Raji (cell line): ENCODE measurements around the gene AFAP1L1.

Experiments used
- POLR2A ChIP-seq: IDR thresholded peaks from 2 replicates; pipeline ENCODE4 v1.6.1; 2011; ENCODE audit warnings: low read depth, low read length, control low read depth; ENCODE audit not compliant: insufficient read depth

Gene AFAP1L1

DNA sequence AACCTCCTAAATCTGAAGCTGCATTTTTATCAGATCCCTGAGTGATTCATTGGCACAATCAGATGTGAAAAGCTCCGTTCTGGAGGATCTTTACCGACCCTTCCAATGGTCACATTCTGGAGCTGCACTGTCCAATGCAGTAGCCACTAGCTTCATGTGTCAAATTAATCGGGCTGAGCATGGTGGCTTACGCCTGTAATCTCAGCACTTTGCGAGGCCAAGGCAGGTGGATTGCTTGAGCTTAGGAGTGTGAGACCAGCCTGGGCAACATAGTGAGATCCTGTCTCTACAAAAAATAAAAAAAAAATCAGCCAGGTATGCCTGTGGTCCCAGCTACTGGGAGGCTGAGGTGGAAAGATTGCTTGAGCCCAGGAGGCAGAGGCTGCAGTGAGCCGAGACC is 103.8 kb downstream of the AFAP1L1 start:
- no peak for TF ChIP-seq POLR2A

DNA sequence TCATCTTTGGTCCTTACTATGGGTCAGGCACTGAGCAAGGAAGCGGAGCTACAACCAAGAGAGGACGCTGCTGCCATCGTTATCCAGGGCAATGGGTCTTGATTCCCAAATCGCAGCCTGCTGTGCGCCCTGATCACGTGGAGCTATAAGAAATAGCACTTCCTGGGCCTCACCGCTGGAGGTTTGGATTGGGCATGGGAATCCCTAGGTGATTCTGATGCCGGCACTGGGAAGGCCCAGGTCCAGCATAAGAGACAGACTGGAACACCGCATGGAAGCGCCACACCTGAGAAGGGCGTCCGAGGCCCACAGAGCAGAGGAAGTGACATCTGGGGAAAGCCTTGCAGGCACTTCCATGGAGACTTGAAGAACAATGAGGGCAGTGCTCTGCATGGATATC is 104.4 kb downstream of the AFAP1L1 start:
- no peak for TF ChIP-seq POLR2A

DNA sequence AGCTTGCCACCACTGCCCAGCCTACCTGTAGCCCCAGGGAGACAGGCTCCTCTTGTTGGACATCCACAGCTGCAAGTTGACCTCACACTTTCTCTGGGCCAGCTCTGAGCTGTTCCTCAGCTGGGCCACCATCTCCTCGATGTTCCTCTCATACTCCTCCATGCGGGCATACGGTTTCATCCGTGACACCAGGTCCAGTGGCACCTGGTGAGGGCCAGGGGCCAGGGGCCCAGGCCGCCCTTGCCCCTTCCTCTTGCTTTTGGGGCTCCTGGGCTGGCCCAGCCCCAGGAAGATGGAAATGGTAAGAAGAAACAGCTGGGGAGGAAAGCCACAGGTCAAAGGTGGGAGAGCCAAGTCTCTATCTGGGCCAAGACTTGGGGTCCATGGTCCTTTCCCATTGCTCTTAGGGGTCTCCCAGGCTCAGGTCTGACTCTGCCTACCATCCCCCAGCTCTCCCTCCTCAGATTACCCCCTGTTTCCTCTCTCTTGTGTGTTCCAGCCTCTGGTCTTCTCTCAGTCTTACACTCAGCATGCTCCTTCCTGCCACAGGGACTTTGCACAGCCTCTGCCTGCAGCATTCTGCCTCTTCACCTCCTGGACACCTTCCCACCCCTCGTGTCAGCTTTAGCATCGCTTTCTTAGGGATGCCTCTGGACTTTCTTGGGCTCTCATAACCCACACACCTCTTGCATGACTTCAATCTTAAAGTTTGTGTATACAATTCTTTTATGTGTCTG is 105.2 kb downstream of the AFAP1L1 start:
- TF ChIP-seq POLR2A, result no peak

DNA sequence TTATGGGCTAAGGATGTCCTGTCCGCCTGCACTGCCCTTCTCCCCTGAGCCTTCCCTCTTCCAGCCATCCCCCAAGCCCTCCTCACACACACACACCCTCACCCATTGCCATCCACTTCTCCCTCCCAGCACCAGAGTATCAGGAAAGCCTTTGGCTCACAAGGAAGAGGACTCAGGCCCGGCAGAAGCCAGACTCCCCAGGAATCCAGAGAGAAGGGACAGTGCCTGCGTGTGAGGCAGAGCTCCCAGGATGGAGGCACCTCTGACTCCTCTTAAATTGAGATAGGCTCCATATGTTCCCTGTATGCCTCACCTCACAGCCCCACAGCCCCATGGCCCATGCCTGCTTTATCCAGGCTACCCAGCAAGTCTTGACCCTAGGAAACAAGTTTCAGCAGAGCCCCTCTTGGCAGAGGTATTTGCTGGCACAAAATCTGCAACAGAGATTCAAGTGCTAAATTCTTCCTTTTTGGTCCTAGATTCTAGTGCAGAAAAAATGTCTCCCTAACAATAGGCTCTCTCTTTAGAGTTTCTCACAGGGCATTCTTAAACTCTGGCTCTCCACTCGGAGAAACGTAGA is 106.7 kb downstream of the AFAP1L1 start:
- no peak for TF ChIP-seq POLR2A

DNA sequence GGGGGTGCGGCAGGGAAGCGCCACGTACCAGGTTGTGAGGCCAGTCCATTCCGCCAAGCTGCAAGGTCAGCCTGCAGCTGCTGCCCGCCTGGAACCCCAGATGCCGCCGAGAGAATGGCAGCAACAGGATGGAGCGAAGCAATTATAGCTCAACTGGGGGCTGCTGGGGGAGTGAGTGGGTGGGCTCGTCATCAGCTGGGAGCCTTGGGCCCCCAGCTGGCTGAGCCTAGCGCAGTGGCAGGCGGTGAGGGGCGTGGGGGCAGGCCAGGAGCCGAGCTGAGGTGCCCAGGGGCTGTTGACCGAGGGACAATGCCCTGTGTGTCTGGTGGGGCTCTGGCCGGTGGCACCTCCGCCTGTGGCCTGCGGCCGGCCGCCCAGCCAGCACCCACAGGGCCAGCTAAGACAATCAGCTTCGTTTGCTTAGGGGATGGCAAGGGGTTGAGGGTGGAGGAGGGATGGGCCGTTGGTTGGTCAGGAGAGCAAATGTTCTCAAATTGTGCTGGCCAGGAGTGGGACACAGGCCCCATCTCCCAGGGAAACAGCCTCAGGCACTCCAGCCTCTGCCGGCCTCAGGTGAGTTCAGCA is 107.6 kb downstream of the AFAP1L1 start, which contains the start of gene IL17B:
TSS of gene IL17B (minus strand) at position 116 of the 585 bp plus-strand sequence. CDS start at position 49, 67 bp downstream.
- no peak for TF ChIP-seq POLR2A

DNA sequence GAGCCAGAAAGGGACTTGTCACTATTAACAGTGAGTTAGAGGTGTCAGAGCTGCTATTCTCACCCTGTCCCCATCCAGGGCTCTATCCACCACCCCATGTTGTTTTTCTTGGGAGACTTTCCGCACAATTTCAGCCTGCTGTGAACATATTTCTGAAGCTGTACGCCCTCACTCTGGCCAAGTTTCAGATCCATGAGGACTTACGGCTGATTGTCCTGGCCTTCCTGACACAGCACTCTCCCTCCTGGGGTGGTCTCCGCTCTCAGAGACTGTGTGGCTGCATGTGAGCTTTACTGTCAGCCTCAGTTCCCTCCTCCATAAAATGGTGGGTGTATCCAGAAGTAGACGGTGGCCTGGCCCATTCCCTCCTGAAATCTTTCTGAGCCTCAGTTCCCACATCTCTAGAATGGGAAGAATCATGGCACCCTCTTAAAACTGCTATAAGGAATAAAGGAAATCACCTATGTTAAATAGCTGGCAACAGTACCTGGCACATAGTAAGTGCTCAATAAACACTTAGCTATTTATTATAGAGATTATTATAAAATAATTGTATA is 108.2 kb downstream of the AFAP1L1 start:
- no peak for TF ChIP-seq POLR2A

DNA sequence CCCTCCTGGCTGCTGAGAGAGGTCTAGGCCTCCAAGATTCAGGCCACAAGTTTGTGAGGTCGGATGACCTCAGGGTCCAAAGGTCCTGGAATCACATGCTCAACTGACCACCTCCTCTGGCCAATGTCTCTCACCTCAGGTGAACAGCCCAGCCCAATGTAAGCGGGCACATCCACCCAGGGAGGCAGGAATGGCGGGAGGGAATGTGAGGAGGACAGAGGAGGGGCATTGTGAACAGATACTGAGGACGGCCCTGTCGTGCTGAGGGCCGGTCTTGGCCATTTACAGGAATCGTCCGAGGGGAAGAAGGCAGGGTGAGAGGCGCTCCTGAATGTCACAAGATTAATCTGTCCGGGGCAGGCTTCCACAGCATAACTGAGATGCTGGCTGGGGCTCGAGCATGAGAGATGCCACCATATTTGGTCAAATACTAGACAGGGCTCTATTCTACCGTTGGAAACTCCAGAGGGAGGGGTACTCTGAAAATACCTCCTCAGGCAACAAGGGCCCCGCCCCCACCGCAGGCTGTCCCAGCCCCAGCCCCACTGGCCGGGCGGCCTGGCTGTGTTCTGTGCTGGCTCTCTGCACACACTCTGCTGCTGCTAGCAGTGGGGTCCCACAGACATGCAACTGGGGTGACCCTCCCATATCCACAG is 108.9 kb downstream of the AFAP1L1 start:
- no peak for TF ChIP-seq POLR2A

DNA sequence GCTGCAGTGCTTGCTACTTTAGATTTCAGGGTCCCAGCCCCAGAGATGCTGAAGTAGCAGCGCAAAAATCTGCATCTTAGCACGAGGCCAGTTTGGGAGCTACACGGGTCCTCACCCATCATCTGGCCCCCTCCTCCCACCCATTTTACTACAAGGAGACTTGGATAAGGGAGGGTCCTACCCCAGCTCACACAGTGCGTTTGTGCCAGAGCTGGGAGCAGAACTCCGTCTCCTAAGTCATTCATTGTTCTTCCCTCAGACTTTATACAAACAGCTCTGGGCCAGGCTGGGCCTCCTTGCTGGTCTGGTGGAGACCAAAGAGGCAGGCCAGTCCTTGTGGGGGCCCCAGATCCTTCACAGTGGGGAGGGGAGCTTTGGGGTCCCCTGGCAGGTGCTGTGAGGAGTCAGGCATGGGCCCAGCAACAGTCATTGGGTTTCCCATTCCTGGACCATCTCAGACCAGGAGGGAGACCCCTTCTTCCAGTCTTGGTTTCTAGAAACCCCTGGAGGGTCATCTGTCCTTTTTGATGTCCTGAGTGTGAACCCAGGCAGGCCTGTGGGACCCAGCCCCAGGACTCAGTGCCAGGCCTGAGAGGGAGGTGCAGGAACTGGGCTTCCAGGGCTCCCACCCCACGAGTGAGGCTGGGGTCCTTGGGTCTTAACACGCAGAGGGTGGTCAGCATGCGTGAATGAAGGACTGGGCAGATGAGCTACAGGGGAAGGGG is 109.8 kb downstream of the AFAP1L1 start:
- TF ChIP-seq POLR2A, result no peak

DNA sequence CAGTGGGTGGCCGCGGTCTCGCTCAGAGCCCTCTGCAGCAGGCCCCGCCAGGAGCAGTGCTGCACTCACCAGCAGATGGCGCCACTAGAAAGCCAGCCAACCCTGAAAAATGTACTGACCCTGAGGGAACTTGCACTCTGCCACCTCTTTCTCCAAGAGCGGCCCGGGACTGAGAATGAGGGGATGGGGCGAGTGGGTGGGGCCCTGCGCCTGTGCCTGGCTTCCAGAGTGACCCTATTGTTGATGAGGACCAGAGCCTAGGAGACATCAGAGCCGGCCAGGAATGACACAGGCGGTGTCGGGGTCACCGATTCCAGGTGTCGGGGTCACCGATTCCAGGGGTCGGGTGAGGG is 110.3 kb downstream of the AFAP1L1 start:
- TF ChIP-seq POLR2A, result no peak

DNA sequence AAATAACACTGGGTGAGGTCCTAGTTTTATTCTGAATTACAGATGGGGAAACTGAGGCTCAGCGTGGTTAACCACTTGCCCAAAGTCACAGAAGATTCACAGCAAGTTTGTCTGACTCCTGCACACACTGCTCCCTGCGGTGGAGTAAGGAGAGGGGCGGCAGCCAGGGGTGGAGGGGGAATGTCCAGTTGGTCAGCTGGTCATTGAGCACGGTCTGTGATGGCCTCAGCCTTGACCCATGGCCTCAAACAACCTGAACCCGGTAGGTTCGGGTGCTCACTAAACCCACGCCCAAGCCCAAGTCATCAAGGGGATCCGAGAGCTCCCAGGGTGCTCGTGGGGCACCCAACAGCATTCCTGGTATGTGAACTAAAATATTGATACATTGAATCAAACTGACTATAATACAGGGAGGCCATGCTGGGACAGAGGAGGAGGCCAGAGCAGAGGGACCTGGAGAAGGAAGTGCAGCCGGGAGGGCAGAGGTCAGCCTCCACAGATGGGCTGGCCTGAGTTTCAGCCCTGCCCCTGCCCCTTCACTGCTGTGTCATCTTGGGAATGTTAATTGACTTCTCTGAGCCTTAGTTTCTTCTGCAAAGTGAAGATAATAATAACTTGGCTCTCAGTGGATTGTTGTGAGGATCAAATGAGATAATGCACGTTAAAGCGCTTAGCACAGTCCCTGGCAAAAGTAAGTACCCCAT is 111.0 kb downstream of the AFAP1L1 start:
- TF ChIP-seq POLR2A, result no peak

DNA sequence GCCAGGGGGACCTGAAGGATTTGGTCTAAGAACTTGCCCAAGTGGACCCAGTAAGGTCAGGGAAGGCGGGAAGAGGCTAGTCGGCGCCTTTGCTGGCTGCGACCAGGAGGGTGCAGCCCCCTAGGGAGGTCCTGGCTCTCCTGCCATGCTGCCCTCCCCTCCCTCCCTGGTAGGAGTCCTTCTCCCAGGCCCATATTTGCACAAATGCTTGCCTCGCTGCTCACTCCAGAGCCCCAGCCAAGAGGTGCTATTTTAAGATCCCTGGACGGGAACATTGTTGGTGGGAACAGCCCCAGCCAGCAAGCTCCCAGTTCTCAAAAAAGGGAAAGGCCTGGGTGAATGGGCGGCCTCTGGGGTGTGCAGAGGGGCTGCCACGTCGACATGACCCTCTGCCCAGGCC is 111.7 kb downstream of the AFAP1L1 start:
- TF ChIP-seq POLR2A, result no peak

DNA sequence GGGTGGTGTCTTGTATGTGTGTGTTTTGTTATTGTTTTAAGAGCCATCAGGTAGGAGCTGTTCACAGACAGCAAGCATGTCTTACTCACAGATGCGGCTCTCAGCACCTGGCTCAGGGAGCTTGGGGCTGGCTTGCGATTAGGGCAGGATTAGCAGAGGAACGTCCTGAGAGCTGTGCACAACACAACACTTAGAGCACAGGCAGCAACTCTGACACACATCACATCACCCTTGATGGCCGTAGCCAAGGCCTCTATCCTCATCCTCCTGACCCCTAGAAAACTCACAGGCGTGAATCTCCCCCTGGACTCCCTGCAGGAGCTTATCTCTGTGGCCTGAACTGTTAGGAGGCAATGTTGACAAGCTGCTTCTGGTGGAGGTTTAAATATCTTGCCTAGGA is 114.5 kb downstream of the AFAP1L1 start:
- no peak for TF ChIP-seq POLR2A

DNA sequence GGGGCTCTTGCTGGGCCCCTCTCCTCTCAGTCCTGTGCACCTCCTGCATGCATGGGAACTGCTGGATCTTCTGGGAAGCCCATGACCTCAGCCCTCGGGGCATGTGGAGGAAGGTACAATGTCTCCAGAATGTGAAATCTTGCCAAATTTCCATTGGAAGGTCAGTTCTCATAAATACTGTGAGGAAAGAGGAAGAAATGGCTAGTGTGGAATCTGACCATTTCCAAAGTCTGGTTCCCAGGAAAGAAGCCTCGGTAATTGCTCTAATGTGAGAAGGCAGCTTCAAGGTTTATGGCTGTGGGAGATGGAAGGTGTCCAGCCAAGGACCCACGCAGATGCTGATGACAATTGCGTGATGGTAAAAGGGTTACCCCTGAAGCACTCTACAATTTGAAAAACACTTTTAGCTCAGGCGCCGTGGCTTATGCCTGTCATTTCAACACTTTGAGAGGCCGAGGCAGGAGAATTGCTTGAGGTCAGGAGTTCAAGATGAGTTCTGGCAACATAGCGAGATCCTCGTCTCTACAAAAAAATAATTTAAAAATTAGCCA is 115.5 kb downstream of the AFAP1L1 start:
- no peak for TF ChIP-seq POLR2A

DNA sequence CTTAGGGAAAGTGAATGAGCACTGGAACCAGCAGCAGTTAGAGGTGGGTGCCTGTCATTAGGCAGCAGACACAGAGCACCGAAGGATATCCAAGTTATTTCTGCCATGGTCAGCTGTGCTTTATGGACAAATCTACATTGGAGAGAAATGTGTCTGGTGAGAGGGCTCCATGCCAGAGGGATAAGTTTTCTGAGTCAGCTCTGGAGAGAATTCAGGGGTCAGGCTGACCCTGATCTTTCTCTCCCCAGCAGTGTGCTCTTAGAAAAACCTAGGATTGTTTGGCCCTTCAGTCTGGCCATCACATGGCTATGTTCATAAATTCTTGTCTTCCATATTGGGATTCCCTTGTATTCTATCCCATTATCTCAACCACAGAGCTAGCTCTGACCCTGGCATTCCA is 116.3 kb downstream of the AFAP1L1 start:
- TF ChIP-seq POLR2A, result no peak
